Measurements from ENCODE around the gene HPRT1. TPM values are rescaled to one million over a fixed set of nuclear protein-coding genes. Genes with fewer than 3 reads are reported as not detected.
A peak's percentile ranks its signal among the peaks of the same experiment; 100 is the strongest.

The HPRT1 gene
- total RNA-seq, 6 experiments from 2014 or later = 42.0 to 51.8 (median 49.6) TPM

- TF ChIP-seq, protein P1, sequence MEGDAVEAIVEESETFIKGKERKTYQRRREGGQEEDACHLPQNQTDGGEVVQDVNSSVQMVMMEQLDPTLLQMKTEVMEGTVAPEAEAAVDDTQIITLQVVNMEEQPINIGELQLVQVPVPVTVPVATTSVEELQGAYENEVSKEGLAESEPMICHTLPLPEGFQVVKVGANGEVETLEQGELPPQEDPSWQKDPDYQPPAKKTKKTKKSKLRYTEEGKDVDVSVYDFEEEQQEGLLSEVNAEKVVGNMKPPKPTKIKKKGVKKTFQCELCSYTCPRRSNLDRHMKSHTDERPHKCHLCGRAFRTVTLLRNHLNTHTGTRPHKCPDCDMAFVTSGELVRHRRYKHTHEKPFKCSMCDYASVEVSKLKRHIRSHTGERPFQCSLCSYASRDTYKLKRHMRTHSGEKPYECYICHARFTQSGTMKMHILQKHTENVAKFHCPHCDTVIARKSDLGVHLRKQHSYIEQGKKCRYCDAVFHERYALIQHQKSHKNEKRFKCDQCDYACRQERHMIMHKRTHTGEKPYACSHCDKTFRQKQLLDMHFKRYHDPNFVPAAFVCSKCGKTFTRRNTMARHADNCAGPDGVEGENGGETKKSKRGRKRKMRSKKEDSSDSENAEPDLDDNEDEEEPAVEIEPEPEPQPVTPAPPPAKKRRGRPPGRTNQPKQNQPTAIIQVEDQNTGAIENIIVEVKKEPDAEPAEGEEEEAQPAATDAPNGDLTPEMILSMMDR (IDR thresholded peaks at IDR 0.05) = no peak
- H3K36me3 Mint-ChIP-seq (ENCODE audit: low read depth) = peaks cover 10% of the 10 kb centered on the region
- DNase-seq = no peak
- peaks cover 15% of the 10 kb centered on the region for H3K4me1 Mint-ChIP-seq (ENCODE audit: low read depth)
- H3K27me3 Mint-ChIP-seq (ENCODE audit: insufficient read depth) = no peaks in the 10 kb centered on the region; the same call in 1 of the 2 replicates
- no peaks in the 10 kb centered on the region for H3K9me3 Mint-ChIP-seq
- no peak overlapping the region for H3K4me3 Mint-ChIP-seq
- no peak overlapping the region for H3K27ac Mint-ChIP-seq
Observed at GRCh38 chrX:134501941-134502340, 42.0 kb downstream of the HPRT1 start.

GRCh38 chrX:134502686-134503085, 42.7 kb downstream of the HPRT1 start:
- Mint-ChIP-seq H3K27ac (no peak overlapping the region), H3K4me1 (ENCODE audit: low read depth) (peaks cover 15% of the 10 kb centered on the region), H3K9me3 (no peaks in the 10 kb centered on the region), H3K4me3 (no peak overlapping the region), H3K36me3 (ENCODE audit: low read depth) (peaks cover 10% of the 10 kb centered on the region), H3K27me3 (ENCODE audit: insufficient read depth) (no peaks in the 10 kb centered on the region; the same call in 1 of the 2 replicates)
- peak; percentile 7 for DNase-seq
- TF ChIP-seq, protein P1 (IDR thresholded peaks at IDR 0.05) = no peak

- peak; percentile 63 for DNase-seq
- TF ChIP-seq, protein P1 (IDR thresholded peaks at IDR 0.05) = no peak
- Mint-ChIP-seq H3K27ac (peak overlapping the region; percentile 98), H3K4me3 (peak overlapping the region; percentile 8; the same call in 1 of the 2 replicates), H3K27me3 (ENCODE audit: insufficient read depth) (0 out of 2 replicates have a peak, but pooled peaks cover 2% of the 10 kb centered on the region), H3K9me3 (no peaks in the 10 kb centered on the region), H3K36me3 (ENCODE audit: low read depth) (no peaks in the 10 kb centered on the region), H3K4me1 (ENCODE audit: low read depth) (peaks cover 19% of the 10 kb centered on the region)
Observed at GRCh38 chrX:134512566-134512965, 52.6 kb downstream of the HPRT1 start.

- DNase-seq = peak; percentile 11
- no peaks in the 10 kb centered on the region for H3K36me3 Mint-ChIP-seq (ENCODE audit: low read depth)
Observed at GRCh38 chrX:134513091-134513490, 53.1 kb downstream of the HPRT1 start.

DNA sequence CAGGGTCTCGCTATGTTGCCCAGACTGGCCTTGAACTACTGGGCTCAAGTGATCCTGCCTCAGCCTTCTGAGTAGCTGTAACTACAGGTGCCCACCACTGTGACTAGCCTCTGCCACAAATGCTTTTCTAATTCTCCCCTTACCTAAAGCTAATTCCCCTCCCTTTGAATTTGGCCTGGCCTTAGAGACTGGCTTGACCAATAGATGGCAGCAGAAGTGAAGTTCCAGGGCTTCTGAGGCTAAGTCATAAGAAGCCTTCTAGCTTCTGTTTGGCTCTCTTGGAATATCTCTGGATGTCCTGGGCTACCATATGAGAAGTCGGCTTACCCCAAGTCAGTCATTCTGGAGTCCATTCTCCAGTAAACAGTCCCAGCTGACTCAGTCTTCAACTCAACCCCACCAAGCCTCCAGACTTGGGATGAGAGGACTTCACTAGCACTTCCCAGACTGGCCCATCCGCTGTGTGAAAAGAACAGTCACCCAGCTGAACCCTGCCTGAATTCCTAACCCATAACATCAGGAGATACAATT, 61.0 kb downstream of the HPRT1 start:
- DNase-seq = peak; percentile 41
- Mint-ChIP-seq H3K9me3 (no peaks in the 10 kb centered on the region), H3K4me3 (no peak overlapping the region), H3K36me3 (ENCODE audit: low read depth) (no peaks in the 10 kb centered on the region), H3K27ac (peak overlapping the region; percentile 49; the same call in 1 of the 2 replicates), H3K27me3 (ENCODE audit: insufficient read depth) (no peaks in the 10 kb centered on the region), H3K4me1 (ENCODE audit: low read depth) (peaks cover 17% of the 10 kb centered on the region)
- TF ChIP-seq, protein P1 (IDR thresholded peaks at IDR 0.05) = peak; percentile 68

More at GRCh38 chrX:134513091-134513490, 53.1 kb downstream of the HPRT1 start:
- Mint-ChIP-seq H3K4me1 (ENCODE audit: low read depth) (peaks cover 19% of the 10 kb centered on the region), H3K4me3 (no peak overlapping the region), H3K9me3 (no peaks in the 10 kb centered on the region), H3K27me3 (ENCODE audit: insufficient read depth) (0 out of 2 replicates have a peak, but pooled peaks cover 2% of the 10 kb centered on the region), H3K27ac (peak overlapping the region; percentile 98)
- TF ChIP-seq, protein P1 (IDR thresholded peaks at IDR 0.05) = no peak
